Calu3 (cell line): Measurements from ENCODE around the gene RBM4B. TPM values are rescaled to one million over a fixed set of nuclear protein-coding genes. Genes with fewer than 3 reads are reported as not detected.

Experiments
- BruUV-seq: library from RNA; stranded (reverse); fragments of 400-500 nt; replicated peaks from 2 replicates; lab custom pipeline; 2021; lab: Mats Ljungman, UMichigan
- CTCF ChIA-PET: fragments of 300-600 bp; sonication (Branson Sonifier 250); formaldehyde crosslinking; loops from one replicate; lab custom pipeline; 2022; ENCODE audit warnings: antibody characterized with exemption; lab: Charles Lee
- DNase-seq: peaks from one replicate; pipeline ENCODE4 v3.0.0; 2022
- H3K27ac Mint-ChIP-seq: one replicate; pipeline ENCODE4 v1.8.0; 2022; ENCODE audit warnings: mixed read lengths; ENCODE audit not compliant: unreplicated experiment
- H3K27me3 Mint-ChIP-seq: one replicate; pipeline ENCODE4 v1.8.0; 2022; ENCODE audit warnings: mixed read lengths; ENCODE audit not compliant: unreplicated experiment
- H3K36me3 Mint-ChIP-seq: one replicate; pipeline ENCODE4 v1.8.0; 2022; ENCODE audit warnings: mild to moderate bottlenecking, moderate library complexity, mixed read lengths; ENCODE audit not compliant: insufficient read depth, unreplicated experiment
- H3K4me1 Mint-ChIP-seq: one replicate; pipeline ENCODE4 v1.8.0; 2022; ENCODE audit warnings: mild to moderate bottlenecking, low read depth, mixed read lengths; ENCODE audit not compliant: unreplicated experiment
- H3K4me3 Mint-ChIP-seq: one replicate; pipeline ENCODE4 v1.8.0; 2022; ENCODE audit warnings: mild to moderate bottlenecking, low read depth, moderate library complexity, mixed read lengths; ENCODE audit not compliant: unreplicated experiment
- H3K9me3 Mint-ChIP-seq: one replicate; pipeline ENCODE4 v1.8.0; 2022; ENCODE audit warnings: low read depth, mixed read lengths; ENCODE audit not compliant: unreplicated experiment
- intact Hi-C: fragments of 100-400 bp; cut with micrococcal nuclease; formaldehyde crosslinking; loops from one replicate; pipeline ENCODE4 v1.10.0; 2022; ENCODE audit not compliant: unreplicated experiment
- total RNA-seq: library from RNA; stranded (reverse); gene quantifications from 2 replicates; pipeline ENCODE4 v1.2.3, GENCODE V29; 2022
- TF ChIP-seq, protein P1 (sequence below): fragments of 200-600 bp; IDR thresholded peaks from one replicate; pipeline ENCODE4 v1.8.0; 2022; ENCODE audit warnings: antibody characterized with exemption; ENCODE audit not compliant: unreplicated experiment

RBM4B gene
- total RNA-seq, 1 experiment from 2014 or later, result 23.0 TPM

DNA sequence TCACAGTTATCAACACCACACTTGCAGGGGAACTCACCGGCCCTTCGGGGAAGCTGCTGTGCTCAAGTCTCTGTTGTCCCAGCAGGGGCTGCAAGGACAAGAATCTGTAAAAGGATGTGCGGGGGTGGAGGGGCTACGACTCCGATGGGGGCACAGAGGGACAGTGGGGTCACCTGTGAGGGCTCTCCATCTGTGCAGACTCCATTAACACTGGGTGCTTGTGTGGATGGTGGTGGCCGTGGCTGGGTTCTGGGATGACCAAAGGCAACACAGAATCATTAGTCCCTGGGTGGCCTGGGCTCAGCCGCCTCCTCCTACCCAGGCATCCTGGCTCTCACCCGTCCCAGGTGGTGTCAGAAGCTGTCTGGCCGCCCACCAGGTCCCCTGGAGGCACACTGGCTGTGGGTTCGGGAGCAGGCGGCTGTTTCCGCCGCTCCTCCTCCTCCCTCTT, 10.2 kb upstream of the RBM4B start:
- Mint-ChIP-seq H3K4me3 (no peak overlapping the region), H3K9me3 (no peaks in the 10 kb centered on the region), H3K36me3 (peaks cover 37% of the 10 kb centered on the region), H3K4me1 (no peaks in the 10 kb centered on the region), H3K27me3 (no peaks in the 10 kb centered on the region), H3K27ac (no peak overlapping the region)
- DNase-seq, result no peak
- intact Hi-C loops, result no loop called here
- CTCF ChIA-PET, result interaction anchor here (0.6 kb wide), 1 partner anchor 80 kb away, joined by 3 read pairs; no protein-coding TSS in a partner anchor
- TF ChIP-seq, protein P1, sequence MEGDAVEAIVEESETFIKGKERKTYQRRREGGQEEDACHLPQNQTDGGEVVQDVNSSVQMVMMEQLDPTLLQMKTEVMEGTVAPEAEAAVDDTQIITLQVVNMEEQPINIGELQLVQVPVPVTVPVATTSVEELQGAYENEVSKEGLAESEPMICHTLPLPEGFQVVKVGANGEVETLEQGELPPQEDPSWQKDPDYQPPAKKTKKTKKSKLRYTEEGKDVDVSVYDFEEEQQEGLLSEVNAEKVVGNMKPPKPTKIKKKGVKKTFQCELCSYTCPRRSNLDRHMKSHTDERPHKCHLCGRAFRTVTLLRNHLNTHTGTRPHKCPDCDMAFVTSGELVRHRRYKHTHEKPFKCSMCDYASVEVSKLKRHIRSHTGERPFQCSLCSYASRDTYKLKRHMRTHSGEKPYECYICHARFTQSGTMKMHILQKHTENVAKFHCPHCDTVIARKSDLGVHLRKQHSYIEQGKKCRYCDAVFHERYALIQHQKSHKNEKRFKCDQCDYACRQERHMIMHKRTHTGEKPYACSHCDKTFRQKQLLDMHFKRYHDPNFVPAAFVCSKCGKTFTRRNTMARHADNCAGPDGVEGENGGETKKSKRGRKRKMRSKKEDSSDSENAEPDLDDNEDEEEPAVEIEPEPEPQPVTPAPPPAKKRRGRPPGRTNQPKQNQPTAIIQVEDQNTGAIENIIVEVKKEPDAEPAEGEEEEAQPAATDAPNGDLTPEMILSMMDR, result no peak
- BruUV-seq, result no TSS peak

GRCh38 chr11:66686801-66687750, 9.4 kb upstream of the RBM4B start:
- no peaks in the 10 kb centered on the region for H3K9me3 Mint-ChIP-seq
- TF ChIP-seq, protein P1, result no peak
- intact Hi-C loops, result no loop called here
- no peak overlapping the region for H3K4me3 Mint-ChIP-seq
- CTCF ChIA-PET, result no interaction called here
- H3K36me3 Mint-ChIP-seq, result peaks cover 29% of the 10 kb centered on the region
- no peak for DNase-seq
- no TSS peak for BruUV-seq
- H3K27me3 Mint-ChIP-seq, result no peaks in the 10 kb centered on the region
- H3K4me1 Mint-ChIP-seq, result no peaks in the 10 kb centered on the region
- no peak overlapping the region for H3K27ac Mint-ChIP-seq

- CTCF ChIA-PET, result no interaction called here
- no peaks in the 10 kb centered on the region for H3K4me1 Mint-ChIP-seq
- no peak for DNase-seq
- H3K9me3 Mint-ChIP-seq, result no peaks in the 10 kb centered on the region
- H3K27ac Mint-ChIP-seq, result no peak overlapping the region
- H3K27me3 Mint-ChIP-seq, result no peaks in the 10 kb centered on the region
- intact Hi-C loops, result no loop called here
- TF ChIP-seq, protein P1, result no peak
- BruUV-seq, result no TSS peak
- H3K36me3 Mint-ChIP-seq, result peaks cover 29% of the 10 kb centered on the region
- no peak overlapping the region for H3K4me3 Mint-ChIP-seq
Observed at GRCh38 chr11:66686100-66686785, 8.6 kb upstream of the RBM4B start.

DNA sequence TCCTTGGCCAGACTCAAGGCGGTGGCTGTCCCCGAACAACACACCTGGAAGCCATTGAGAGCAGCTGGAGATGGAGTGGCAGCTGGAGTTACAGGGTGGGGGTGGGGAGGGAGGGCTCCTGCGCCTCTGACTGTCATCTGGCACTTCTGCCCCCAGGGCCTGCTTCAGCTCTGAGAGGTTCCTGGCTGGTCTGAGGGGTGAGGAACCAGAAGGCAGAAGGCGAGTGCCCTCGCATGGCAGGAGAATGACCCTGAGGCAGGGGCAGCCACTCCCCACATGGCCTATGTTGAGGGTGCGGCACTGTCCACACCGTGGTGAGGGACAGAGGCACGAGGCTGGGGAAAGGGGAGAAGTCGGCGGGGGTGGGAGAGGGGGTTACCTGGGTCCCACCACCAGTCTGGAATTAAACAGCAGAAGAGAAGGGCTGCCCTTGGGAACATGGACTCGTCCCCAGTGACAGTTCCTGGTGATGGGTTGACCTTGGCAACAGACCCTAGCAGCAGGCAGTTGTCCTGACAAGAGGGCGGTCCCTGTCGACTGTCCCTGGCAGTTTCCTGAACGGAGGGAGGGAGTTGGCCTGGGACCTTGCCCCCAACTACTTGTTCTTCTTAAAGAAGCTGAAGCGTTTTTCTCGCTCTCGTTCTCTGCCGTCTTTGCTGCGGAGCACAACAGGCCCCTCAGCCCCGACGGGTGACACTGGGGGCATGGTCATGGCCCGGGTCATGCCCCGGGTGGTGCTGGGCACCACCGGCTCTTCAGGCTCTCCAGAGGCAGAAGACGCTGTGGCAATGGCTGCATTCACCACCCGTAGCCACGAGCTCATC, 7.8 kb upstream of the RBM4B start:
- no peaks in the 10 kb centered on the region for H3K4me1 Mint-ChIP-seq
- peaks cover 27% of the 10 kb centered on the region for H3K36me3 Mint-ChIP-seq
- TF ChIP-seq, protein P1, result no peak
- no TSS peak for BruUV-seq
- intact Hi-C loops, result no loop called here
- CTCF ChIA-PET, result interaction anchor here (0.6 kb wide), 1 partner anchor 117 kb away, joined by 9 read pairs; the partner anchor contains the start of gene CTSF
- no peaks in the 10 kb centered on the region for H3K9me3 Mint-ChIP-seq
- H3K4me3 Mint-ChIP-seq, result no peak overlapping the region
- H3K27me3 Mint-ChIP-seq, result no peaks in the 10 kb centered on the region
- H3K27ac Mint-ChIP-seq, result no peak overlapping the region
- no peak for DNase-seq
